Activated T-cell treated with anti-CD3 and anti-CD28 coated beads, Interleukin-2, amount 50 U/mL, for 48 hours (primary cell): ENCODE data around the gene OLFML1.

ENCODE experiments used
- DNase-seq, 2 experiments: peaks; one replicate each; pipeline ENCODE4 v3.0.0-alpha.2; 2020

Gene OLFML1

DNA sequence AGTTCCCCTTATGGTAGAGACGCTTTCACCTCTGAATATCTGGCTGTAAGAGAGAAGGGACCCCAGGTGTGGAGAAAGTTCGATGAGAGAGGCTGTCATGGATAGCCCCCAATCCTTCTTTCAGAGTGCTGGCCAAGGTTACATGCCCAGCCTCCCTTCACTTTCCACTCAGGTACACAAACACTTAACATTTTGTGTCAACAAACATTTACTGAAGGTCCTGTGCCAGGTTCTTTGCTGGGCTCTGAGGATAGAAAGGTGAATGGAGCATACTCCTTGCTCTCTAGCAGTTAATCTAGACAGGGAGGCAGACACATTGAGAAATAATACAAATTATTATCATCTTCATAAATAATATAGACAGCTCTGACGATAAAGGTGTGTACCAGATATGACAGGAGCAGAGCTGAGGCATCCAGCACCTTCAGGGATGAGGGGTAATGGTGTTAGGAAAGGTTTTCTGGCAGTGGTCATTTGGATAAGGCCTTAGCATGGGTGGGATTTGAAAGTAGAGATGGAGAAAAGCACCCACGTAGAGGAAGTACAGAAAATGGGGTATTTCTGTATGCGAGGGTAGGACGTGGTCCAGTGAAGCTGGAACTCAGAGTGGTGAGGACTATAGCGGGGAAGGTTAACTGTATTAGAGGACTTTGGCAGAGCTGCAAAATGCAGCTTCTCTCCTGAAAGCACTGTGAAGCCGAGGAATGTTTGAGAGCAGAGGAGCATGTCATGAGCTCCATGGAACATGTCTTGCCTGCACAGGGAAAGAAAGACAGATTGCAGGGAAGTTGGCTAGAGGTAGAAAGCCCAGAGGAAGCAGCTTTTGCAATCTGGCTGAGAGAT is 48.1 kb downstream of the OLFML1 start:
- no peak for DNase-seq

DNA sequence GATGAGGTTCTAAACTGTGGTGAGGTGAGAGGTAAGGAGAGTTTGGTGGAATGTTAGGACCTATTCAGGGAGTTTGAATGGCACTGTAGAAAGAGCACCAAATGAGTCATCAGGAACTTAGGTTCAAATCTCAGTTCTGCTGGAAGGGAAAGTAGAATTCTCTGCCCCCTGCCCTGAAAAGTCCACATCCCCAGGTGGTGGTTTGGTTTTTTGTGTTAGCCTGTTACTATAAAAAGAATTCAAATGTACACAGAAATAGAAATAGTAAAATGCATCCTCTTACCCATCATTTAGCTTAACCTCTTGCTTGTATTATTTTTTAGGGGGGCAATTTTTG is 48.7 kb downstream of the OLFML1 start:
- DNase-seq, result no peak

DNA sequence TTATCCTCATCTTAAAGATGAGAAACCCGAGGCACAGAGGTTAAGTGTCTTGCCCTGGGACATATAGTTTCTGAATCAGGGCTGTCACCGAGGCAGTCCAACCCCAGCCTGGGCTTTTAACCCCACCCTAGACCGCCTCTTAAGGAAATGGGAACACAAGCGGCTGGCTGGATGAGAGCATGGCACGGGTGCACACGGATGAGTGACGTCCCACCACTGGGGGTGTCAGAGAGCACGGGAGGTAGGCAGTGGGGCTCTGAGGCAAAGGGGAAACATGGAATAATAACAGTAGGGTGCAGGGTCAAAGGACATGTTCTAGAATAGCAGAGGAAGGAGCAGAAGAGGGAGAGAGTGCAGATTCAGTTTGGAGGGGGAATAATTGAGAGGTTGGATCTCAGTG is 50.8 kb downstream of the OLFML1 start:
- no peak for DNase-seq

DNA sequence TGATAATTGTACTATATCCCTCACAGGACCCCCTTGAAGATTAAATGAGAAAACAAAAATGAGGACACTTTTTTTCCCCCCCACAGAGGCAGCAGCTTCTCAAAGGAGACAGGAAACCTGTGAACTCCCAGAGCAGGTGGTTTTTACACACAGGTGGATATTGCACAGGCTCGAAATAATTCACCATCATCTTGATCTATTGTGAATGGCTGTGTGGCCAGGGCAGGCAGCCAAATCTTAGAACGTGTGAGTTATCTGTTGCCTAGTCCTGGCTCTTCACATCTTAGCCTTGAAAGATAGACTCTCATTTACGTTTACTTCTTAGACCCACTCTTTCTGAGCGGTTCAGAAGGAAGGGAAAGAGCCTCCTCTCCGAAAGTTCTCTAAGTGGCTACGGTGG is 52.0 kb downstream of the OLFML1 start:
- no peak for DNase-seq

DNA sequence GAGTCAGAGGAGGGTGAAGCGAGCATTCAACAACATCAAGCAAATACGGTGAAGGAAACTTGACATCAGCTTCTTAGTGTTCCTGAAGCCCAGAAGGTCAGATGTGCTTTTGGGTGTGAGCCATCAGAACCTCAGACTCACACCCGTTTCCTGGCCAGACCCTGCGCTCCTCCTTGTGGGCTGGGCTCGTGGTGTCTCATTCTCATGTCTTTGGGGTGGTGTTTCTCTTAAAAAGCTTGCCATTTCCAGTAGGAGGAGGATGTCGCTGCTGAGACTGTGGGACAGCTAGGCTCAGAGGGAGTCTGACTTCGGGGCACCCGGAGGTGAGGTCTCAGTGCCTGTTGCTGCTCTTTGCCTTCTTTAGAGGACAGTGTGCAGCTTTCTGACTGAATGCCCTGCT is 52.7 kb downstream of the OLFML1 start:
- peak in 1 of 2 experiments; percentile 27 for DNase-seq

DNA sequence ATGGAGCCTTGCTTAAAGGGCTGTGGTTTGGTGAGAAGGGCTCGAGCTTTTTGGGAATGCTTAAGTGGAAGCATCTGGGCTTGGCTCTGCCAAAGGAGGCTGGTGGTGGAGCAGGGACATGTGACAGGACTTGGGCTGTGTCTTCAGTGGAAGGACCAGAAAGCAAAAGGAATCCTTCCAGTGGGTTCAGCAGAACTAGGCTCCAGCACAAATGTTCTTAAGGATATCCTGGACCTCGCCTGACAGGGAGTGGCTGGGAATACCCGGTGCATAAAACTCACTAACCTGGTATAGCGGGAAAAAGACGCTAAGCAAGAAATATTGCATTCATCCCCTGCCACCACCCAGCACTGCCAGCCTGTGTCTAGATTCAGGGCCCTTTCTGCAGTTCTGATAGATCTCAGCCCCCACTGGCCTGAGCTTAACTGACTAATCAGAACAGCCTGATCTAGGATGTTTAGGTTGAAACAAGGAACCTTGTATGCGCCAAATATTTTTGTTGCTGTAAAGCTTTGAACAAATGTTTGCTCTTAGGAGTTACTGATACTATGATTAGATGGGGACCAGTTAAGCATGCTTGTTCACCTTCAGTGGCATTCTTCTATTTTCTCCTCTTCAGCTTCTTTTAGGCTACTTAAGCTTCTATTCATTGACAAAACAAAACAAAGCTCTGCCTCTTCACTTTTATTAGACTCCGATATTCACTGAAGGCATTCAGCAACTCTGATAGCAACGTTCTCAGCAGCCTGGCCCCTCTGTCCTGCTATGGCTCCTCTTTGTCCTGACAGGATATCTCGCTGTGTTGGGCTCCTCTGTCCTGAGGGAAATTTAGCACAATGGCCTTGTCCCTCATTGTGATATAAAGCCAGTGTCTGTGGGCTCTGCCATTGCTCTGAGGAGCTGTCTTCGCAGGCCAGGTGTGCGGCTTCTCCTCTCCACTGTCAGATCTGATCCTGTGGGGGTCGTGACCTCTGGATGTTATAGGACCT is 53.5 kb downstream of the OLFML1 start:
- no peak for DNase-seq

DNA sequence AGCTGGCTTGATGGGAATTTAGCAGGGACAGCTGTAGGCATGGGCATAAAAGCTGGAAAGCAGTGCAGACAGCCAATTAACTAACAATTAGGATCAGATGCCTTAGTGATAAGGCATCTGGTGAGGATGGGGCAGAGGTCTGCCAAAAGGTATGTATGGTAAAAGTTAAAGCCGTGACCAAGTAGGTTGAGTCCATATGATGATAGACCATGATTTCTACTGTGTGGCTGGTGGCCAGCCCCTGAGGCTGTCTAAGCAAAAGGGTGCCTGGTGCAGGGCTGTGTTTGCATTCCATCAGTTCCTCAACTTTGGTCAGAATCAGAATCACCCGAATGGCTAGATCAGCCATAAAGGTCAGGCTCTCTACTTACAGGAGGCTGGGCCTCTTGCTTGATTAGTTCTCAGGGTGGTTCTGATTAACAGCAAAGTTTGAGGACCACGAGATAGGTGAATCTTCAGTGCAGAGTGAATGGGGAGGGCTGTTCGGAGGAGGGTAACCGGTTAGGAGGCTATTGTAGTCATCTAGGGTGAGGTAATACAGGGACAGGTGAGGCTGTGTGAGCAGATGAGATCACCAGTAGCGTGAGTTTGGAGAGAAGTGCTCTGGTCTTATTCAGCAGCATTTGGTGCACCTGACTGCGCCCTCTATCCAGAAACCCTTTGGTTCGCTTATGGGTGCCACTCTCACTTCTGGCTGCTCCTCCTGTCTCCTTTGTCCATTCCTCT is 55.7 kb downstream of the OLFML1 start:
- DNase-seq, result no peak

DNA sequence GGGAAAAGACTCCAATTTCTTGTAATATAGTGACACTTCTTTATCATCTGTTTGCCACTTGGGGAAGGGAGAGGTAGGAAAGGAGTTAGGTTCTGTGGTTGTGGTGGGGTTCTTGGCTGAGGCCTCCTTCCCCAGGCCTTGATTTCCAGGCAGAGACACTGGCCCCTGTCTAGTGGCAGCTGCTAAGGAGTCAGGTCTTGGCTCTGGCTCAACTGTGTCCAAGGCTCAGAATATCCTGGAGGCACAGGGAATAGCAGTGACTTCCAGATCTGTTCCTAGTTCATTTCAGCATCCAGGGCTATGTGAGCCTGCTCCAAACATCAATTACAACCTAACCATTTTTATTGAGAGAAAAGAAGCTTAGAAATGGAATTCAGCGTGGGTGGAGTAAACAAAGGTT is 58.0 kb downstream of the OLFML1 start:
- no peak for DNase-seq

DNA sequence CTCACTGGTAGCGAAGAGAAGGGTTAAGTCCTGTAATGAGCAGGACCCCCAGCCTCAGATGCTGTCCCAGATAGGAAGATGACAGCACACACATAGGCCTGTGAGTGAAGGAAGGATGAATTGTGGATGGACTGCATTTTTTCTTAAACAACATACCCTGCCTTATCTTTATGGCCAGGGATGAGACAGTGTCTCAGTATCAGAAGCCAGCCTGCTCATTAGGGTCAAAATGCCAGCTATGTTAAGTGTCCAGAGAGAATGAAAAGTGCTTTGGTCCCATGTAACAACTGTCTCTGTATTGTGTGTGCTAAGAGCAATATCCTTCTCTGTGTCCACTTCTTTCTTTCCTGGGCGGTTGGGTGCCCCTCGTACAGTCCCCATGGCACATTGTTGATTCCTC is 58.7 kb downstream of the OLFML1 start:
- no peak for DNase-seq

DNA sequence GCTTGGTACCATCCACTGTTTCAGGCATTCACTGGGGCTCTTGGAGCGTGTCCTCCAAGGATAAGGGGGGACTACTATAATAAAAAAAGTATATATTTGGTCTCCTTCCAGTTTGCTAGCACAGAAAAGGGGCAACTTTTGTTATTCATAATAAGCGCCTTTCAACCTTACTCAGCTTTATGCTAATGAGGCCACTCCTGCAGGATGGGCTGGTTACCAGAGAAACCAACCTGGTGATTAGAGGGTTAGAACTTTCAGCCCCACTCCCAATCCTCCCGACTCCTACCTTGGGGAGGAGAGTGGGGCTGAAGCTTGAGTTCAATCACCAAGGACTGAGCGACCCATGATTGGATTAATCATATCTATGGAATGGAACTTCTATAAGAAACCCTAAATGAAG is 60.3 kb downstream of the OLFML1 start:
- DNase-seq, result no peak

DNA sequence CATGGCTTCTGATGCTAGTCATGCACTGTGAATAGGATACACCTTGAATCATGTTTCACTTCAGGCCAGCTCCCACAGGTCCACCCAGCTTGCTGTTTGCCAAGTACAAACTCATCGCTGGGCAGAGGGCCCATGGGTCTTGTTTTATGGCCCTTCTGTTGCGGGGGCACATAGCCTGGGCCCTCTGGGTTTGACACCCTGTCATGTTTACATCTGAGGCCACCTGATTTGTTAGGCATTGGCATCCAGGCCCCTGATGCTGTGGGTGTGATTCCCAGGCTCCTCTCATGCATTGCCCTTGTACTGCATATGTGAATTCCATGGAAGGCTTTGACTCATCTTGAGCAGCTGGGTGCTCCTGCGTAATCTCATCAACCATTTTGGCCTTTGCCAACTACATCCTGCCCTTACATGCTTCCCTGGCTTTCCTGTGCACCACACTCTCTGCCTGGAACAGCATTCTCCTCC is 61.1 kb downstream of the OLFML1 start:
- DNase-seq, result no peak

DNA sequence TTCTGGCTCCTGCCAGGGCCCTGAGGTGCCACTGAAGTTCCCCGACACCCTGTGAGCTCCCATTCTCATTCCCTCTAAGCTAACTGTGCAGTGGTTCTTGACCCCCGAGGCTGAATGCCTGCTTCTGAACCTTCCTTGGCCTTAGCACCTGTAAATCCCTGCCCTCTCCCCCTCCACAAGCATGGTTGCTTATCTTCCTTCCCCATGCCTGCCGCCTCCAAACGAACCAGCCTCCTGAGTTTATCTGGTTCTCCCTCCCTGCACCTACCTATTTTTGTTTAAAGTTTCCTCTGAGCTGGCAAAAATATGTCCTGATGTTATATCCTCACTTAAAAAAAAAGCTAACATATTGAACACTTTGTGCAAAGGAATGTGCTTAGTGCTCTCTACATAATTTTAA is 62.4 kb downstream of the OLFML1 start:
- DNase-seq, result no peak

DNA sequence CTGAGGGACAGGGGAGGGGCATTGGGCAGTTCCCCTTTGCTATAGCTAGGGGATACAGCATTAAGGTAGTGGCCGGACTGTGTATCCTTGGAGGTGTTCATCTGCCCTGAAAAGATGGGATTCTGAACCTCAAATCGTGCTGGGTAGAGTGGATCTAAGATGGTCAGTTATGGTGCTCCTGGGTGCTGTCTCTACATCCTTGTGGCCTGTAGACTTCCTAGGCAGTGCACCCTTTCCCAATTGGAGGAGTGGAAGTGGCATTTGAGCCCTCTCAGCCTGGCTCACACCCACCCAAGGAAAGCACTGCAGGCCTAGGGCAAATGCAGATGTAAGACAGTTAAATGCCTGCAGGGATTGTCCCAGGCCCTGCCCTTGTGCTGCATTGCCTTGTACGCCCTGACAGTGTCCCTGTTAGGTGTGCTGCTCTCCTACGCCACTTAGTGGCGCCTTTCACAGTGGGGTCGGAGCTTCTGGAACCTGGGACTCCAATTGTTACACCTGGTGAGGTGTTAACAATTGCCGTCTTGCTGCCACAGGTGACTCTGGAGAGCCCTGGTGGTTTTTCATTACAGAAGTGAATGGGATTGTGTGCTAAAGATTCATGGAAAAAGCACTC is 63.5 kb downstream of the OLFML1 start:
- DNase-seq, result peak; percentile 23 to 24

DNA sequence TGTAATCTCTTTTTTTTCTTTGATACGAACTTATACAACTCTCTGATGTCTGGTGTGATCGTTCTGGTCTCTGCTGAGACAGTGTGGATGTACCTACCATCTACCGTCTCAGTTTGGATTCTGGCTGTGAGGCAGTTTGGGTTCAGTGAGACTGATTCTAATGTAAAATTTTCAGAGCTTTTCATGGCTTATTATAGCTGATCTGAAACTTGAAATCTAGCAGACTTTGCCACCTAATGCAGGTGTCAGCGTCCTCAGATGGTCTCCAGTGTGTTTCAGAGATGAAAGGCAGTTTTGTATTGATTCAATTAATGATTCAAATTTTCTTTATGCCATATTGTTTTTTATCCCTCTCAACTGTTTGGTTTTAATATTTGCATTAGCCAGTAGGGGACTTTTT is 64.4 kb downstream of the OLFML1 start:
- no peak for DNase-seq

DNA sequence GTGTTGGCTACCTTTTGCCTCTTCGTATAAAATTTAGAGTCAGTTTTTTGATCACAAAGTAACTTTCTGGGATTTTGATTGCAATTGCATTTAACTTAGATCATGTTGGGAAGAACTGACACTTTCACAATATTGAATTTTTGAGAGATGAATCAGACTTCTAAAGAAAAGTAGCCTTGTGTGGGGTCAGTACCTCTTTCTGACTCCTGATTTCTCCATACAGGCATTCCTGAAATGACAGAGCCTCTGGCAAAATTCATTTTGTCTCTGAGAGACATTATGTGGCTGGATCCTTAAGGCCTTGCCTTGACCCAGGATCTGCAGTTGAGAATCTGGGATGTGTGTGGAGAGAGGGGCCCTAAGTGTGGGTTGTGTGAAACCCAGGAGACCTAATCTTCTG is 66.3 kb downstream of the OLFML1 start:
- DNase-seq, result no peak

DNA sequence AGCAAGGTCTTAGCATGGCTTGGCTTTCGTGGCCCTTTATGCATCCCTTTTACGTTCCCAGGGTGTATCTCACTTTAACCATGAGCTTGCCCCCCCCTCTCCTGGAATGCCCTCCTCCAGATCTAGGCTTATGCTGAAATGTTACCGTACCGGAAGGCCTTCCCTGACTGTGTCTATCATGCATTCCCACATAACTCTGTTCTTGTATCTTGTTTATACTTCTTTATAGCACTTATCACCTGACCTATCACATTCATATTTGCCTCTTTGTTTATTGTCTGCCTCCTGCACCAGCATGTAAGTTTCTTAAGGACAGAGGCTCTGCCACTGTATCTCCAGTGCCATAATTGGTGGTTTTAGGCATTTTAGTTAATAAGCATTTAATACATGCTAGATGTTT is 67.4 kb downstream of the OLFML1 start:
- no peak for DNase-seq

DNA sequence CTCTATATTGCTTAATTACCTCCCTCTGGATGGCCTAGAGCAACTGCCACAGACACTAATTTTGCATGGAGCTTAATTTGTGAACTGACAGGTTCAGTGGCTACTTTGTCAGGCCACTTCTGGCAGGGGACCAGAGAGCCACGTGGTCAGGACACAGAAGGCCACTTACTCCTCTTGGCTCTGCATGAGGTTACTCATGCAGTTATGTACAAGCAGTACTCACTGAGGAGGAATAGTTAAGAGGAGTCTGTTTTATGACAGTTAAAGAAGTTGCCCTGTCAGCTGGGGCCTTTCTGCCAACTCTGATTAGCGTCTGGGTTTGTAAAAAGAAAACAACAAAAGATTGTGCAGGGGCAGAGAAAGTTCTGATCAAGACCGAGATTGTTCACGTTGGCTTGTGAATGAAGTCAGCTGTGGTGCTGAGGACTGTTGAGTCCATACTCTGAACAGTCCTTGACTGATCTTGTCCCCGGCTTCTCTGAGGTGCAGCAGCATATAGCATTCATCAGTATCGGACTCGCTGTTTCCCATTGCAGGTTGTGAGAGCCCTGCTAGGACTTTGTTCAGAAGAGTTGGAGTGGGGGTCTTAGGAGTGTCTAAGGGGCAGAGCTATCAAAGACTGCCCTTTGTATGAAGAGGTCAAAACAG is 69.9 kb downstream of the OLFML1 start:
- no peak for DNase-seq

DNA sequence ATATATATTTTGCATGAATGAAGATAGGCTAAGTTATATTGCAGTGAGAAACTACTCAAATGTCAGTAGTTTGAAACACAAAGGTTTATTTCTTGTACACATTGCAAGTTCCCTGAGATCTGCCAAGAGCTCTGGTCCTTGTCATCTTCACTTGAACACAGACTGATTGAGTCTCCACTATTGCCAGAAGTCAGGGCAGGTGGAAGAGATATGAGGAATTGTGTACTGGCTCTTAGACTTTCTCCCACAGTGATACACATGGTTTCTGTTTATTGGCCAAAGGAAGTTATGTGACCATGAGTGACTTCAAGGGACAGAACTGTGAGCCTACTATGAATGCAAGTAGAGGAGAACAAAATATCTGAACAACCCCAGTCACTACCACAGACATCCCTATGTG is 72.7 kb downstream of the OLFML1 start:
- no peak for DNase-seq

DNA sequence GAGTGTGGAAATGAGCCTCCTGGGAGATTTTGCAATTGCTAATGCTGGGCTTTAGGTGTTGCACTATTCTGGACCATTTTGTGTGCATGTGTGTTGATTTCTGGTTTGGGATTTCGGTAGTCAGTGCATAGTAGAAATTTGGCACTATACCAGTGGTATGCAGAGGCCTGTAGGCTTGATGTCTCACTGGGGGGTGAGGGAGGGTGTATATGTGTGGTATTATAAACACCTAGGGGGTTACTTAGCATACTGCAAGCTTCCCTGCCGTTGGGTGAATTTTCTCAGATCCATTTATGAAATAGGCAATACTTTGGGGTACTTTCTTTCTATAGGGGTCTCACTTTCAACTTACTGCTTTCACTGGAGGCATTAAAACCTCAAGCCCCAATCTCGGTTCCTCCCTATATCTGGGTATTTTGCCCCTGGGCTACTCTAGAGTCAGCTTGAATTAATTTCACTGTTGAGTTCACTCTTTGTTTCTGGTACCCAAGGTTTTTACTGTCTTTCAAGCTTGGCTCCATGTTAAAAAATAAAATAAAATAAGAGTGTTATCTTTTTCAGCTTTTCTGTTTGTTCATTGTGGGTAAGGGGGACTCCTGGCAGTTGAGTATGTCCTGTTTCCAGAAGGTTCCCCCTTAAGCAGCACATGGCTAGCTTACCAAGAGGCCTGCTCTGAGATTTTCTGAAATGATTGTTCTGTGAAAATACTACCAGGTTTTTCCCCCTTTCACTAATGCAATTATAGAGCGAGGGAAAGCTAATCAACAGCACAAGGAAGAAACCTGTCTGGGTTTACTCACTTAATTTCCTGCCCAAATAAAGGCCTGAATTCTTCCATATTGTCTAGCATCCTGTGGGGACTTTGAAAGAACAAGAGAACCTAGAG is 74.3 kb downstream of the OLFML1 start:
- DNase-seq, result no peak
